GM18861 (cell line): ENCODE results near the gene NKPD1.

Experiments
- ATAC-seq: cut with Tn5 transposase; IDR thresholded peaks from one replicate; pipeline ENCODE4 v1.9.1; 2021; ENCODE audit not compliant: unreplicated experiment

NKPD1 gene

DNA sequence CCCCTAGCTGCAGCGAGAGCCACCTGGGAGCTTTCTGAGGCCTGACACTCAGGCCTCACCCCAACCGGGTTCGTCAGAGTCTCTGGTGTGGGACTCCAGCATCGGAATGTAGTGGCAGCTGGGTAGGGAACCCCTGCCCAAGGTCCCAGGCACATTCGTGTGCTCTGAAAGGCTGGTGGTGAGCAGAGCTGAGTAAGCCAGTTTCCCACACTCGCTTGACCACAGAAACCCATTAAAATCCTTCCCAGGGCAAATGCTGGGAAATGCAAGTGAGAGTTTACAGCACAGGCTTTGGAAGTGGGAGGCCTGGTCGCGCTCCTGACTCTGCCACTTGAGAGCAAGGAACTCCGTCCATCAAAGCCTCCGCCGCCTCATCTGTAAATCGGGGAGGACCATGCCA is 13.0 kb upstream of the NKPD1 start:
- ATAC-seq = no peak

DNA sequence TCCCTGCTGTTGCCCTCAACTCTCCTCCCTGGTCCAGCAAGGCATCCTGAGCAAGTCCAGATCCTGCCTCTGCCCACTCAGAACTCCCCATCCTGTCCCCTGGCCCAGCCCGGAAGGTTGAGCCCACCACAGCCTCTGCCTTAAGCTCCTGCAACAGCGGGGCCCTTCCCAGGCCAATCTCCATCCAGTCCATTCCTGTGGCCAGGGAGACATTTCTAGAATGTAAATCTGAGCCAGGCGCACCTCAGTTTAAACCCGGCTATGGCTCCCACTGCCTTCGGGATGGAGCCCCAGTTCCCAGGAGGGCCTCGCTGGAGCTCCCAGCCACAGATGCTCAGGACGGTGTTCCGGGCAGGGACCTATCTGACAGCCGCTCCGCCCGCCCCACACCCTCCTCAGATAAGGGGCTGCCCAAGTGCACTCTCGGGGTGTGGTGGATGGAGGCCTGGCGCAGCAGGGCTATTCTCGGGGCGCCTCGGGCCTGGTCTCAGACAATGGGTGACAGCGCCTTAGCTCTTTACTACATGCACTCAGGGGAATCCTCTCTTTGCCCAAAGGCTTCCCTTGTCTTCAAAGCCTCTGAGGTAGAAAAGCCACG is 11.9 kb upstream of the NKPD1 start:
- no peak for ATAC-seq

DNA sequence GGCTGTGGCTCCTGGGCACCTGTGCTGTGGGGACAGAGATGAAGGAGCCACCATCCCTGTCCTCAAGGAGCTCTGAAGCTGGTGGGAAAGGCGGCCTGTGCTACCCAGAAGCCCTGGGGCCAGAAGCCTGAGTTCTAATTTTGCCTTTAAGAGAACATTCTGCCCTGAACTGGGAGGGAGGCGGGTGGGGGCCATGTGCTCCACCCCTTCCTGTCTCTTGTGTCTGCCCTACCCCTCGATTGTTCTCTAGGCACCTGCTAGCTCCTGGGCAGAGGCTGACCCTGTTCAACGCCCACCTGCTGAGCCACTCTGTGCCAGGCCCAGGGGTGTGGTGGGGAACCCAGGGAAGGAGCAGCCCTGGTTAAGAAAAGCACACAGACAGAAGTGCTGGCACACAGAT is 11.4 kb upstream of the NKPD1 start:
- no peak for ATAC-seq

DNA sequence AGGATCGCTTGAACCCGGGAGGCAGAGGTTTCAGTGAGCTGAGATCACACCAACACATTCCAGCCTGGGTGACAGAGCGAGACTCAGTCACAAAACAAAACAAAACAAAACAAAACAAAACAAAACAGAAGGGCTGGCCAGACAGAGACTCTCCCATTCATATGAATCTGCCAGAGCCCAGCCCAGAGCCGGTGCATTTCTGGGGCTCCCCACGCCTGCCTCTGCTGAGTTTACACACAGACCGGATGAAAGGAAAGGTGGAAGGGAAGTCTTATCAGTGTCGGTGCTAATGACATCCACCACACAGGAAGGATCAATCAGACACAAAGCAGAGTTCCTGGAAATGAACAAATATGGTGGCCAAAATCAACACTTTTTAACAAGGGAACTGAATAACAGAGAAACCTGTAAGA is 10.4 kb upstream of the NKPD1 start:
- no peak for ATAC-seq

DNA sequence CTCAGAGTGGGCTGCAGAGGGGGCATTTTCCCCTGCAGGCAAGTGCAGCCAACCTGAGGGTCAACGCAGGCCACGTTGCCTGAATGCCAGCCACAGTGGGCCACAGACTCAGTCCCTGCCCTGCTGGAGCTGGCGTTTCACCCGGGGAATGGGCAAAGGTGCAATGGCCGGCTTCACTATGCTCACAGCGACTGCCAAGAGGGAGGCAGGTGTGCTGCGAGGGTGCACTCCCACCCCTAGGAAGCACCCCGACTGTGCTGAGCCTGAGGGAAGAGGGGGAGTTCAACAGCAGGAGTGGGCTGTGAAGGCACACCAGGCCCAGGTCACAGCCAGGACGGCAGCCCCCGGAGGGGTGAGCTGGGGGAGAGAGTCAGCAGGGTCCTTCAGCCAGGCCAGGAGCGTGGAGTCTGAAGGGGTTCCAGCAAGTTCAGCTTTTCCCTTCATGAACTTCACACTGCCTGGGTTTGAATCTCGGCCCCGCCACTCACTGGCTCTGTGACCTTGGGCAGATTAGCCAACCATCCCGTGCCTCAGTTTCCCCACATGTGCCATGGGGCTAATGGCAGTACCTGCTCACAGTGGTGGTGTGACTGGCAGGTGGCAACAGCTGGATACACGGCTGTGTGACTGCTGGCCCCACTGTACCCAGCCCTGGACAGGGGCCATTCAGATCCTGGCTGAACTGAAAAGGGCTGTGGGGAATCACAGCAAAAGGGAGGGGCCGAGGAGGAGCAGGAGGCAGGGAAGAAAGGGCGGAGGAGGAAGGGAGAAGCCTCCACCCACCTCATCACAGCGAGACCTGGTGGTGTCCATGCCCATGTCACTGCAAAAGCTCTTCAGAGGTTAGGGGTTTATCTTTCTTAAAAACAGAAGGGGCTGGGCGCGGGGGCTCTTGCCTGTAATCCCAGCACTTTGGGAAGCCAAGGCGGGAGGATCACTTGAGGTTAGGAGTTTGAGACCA is 9.6 kb upstream of the NKPD1 start:
- no peak for ATAC-seq

DNA sequence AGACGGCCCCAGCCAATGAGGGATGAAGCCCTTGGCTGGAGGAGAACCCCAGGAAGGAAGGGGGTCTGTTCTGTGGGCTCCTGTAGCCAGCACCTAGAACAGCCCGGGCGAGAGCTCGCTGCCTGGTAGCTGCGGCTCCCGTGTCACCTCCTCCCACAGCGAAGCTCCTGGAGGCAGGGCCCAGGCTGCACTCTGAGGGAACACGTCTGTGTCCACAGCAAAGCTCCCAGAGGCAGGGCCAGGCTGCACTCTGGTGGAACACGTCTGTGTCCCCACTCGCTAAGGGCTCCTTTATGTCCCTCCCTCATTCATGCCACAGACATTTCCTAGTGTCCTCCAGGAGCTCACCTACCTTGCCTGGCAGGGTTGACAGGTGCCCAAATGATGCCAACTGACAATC is 8.8 kb upstream of the NKPD1 start:
- ATAC-seq = no peak

DNA sequence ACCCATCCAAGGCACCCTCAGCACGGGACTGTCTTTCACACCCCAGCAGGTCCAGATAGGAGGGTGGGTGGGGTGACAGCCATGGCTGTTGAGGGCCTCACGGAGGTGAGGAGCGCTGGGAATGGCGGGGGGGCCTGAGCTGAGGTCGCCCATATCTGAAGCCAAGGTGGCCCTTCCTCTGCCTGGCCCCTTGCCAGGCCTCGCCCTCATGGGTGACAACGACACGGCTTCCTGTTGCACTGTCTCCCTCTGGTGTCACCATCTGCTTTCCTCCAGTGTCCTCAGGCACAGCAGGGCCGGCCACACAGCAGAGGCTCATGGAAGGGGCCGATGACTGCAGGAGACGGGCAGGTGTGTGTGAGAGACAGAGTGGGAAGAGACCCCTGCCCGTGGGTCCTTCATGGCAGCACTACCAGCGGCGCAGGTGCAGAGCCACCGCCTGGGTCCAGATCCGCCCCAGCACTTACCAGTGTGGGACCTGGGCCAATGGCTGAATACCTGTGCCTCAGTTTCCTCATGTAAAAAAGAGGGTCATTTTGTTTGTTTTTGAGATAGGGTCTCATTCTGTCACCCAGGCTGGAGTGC is 8.1 kb upstream of the NKPD1 start:
- no peak for ATAC-seq

DNA sequence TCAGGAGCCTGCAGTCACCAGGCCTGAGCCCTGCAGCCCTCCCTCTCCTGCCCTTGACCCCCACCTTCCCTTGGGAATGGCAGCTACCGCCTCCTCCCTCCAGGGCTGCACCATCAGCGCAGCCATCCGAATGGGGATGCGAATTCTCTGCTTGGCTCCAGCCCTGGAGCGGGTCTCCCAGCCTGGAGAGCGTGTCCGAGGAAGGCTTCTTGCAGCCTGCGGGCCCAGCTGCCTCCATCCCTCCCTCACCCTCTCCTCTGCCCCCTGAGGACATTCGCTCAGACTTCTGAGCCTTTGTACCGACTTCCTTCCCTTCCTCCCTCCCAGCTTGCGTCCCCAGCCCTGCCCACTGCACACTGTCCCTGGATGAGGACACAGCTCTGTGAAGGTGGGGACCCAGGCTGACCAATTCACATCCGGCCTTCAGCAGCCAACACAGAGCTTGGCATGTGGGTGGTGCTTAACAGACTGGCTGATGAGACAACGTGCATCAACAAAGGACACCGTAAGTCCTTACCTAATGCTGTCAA is 6.0 kb upstream of the NKPD1 start:
- ATAC-seq = no peak

DNA sequence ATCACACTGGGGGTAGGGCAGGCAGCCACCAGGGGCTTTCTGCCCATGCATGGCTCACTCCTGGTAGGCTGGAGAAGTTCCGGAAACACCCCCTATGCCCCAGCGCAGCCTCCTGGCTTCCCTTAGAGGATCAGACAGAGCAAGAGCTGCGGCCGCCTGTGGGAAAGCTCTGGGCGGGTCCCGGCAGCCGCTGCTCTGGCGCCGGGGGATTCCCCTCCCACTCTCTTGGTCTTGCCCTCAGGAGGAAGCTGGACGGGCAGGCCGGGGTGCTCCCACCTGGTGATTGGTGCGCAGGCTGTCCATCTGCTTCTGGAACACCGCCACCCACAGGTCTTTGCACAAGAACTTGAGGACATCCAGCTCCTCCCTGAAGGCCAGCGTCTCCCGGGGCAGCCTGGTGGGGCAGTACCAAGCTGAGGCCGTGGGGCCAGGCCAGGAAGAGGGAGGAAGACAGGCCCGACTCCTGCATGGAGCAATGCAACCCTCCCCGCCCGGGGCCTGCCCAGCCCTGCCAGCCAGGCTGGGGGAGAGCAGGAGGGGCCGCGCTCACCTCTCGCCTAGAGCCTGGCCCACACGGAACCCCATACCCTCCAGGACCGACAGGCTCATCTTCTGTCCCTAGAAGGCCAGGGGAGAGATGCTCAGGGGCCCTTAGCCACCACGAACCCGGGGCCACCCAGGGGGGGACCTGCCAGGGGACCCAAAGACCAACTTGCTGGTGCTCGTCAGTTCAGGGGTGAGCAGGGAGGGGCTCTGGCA is 4.0 kb upstream of the NKPD1 start:
- peak; percentile 62 for ATAC-seq

DNA sequence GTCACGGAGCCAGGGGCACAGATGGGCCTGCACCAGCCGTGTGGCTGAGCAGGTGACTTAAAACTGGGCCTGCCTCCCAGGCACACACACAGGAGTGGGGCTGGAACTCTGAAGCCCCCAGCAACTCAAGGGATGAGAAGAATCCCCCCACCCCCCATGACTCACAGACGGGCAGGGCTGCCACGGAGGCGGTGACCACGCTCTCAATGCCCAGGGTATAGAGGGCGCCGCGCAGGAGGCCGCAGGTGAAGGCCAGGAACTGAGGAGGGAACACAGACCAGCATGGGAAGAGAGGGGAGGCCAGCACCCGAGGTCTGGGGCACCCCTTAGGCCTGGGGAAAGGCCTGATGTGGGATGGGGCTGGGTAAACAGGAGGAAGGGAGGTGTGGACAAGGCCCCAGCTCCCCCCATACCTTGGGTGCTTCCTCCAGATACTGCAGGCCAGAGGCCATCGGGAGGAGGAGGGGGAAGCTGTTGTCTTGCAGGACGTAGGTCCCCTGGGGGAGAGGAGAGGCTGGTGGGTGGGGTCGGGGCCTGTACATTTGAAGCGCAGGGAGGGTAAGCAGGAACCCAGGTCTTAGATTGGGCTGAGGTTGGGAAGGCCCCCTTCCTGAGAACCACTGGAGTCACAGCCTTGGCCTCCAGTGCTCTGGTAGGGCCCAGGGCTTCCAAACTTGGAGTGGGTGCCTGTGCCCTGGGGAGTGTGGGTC is 3.1 kb upstream of the NKPD1 start:
- ATAC-seq = no peak

DNA sequence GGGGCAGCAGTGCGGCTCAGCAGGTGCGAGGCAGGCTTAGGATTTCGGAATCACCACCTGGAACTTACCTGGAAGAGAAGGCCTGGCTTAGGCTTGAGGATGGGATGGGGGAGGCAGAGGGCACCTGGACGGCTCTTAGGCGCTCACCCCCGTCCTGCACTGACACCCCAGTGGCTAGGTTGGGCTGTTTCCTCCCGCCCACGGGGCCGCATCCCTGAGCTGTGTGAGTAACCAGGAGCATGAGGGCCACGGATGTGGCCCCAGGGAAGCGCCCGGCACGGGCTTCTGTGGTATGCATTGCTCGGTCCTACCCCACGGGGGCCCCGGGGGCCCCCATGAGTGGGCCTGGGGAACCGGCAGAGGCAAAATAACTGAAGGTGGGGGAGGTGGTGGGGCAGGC is 2.4 kb upstream of the NKPD1 start:
- no peak for ATAC-seq

DNA sequence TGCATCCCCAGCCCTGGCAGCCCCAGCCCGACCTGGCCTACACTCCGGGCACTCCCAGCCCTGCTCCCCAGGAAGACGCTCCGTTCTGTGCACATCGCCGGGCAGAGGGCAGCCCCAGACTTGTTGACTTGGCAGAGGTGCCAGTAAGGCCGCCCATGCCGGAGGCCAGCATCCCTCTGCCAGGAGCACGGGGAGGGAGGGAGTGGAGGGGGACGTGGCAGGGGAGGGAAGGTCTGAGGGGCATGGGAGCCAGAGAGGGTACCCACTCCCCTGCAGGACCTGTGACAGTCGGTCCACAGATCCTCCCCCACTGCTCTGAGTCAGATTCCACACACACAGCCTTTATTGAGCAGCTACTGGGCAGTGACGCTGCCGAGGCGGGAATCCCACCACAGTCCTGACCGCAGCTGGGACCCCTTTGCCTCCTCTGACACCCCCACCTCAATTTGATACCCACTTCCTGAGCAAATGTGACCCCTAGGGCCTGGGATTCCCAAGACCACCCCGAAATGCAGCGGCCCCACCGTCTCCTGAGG is 1.9 kb upstream of the NKPD1 start:
- ATAC-seq = no peak

DNA sequence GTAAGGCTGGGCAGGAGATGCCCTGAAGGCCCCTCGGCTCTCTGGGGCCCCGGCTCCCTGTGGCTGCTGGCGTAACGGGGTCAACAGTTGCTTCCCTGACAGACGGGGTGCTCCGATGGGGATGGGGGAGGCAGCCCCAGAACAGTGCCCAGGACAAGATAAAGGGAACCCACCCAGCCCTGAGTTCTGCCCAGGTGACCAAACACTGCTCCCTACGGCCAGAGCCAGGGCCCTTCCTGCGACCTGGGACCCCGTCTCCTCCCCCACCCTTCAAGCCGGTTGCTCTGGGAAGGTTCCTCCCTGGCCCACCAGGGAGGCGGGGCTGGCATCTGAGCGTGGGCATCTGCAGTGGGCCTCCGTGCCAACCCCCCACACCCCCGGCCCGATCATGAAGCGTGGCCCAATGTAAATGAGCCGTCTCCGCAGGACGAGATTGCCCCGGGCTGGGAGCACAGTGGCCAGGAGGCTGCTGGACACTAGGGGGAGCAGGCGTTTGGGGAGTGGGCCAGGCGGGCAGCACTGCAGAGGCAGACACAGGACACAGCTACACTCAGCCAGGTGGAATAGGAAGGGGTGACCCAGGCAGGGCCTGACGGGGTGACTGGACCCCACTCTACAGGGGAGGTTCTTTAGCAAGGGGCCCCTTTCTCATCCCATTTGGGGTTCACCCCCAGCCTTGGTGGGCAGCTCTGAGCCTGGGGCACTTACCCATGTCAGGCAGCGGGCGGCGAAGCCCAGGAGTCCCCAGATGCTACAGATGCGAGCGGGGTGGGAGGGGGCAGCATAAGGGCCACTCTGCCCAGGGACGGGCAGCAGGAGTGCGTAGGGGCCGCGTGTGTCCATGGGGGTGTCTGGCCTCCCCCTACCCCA is 1.2 kb upstream of the NKPD1 start:
- ATAC-seq = no peak

DNA sequence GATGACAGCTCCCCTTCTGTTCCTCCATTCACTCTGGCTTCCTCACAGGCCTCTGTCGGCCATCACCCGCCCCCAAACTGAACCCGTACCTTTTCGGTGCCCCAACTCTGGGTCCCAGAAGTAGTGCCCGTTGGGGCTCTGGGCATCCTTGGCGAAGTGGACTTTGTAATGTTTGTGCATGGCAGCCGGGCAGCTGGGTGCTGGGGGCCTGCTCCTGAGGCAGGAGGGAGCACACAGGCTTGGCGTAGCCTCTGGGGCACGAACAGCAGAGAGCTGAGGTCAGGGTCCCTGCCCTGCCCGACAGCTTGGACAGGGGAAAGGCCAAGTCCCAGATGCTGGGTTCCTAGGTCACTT is 834 bp downstream of the NKPD1 start:
- ATAC-seq = no peak

DNA sequence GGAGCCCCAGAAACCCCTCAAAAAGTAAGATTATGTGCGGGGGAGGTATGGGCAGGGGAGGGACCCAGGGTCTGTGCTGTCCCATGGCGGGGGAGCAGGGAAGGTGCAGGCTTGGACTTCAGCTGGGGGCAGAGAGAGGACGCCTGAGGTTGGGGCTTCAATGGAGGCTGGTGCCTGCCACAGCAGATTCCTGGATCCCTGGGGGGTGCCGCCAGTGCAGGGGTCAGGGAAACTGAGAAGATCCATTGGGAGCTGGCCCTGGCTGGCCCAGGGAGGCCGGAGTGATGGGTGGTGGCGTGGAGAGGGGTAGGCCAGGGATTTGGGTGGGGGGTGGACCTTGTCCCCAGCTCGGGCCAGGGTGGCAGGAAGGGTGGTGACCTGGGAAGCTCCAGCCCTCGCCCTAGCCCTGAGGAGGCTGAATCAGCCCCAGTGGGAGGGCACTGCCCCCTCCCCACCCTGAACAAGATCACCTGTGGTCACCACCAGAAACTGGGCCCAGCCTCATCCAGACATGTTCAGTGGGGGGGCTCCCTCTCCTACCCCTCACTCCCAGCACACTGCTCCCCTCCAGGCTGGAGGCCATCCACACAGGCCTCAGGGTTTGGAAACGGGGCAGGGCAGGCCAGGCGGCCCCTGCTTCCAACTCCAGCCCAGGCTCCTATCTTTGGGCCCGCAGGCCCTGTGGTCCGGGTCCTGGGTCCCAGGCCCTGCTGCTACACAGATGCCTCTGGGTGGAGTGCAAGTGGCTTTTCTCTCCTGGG is 1.4 kb downstream of the NKPD1 start:
- ATAC-seq = no peak

DNA sequence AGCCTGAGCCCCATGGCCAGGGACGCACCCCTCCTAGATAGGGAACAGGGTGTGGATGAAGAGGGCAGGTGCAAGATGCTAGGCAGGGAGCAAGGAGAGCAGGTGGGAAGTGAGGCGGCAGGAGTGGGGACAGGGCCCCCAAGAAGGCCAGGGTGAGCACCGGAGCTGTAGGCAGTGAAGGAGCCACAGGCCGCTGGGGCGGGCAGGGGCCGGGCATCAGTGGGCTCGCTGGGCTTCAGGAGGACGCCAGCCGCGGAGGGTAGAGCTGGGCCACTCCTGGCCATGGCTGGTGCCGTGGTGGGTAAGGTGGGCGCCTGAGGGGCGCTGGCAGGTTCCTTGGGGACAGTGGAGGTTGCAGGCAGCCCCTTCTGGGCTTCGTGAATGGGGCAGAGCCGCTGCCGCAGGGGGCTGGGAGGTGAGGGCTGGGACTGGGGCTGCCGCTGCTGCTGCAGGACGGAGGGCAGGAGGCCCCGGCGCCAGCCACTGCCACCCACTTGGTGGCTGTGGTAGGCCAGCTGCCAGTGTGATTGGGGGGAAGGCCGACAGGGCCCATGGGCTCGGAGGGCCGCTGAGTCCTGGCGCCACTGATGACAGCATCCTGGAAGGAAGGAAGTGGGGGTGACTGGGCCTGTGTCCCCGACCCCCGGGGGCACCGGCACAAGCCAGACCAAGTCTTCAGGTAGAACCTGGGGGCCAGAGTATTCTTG is 2.1 kb downstream of the NKPD1 start:
- no peak for ATAC-seq

DNA sequence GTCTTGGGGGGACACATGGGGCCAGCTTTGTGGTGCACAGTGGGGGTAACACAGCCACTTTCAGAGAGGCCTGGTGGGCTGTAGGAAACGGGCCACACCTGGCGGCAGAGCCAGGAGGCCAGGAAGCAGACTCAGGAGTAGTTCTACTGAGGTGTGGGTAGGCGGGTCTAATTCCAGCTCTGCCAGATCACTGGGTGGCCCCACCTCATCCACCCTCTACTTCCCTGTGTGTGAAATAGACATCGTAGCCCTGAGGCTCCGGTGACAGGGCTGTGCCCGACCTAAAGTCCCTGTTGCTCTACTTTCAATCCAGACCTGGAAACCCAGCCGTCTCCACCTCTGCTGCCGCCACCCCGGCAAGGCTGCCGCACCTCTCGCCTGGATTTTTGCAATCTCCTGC is 4.0 kb downstream of the NKPD1 start:
- no peak for ATAC-seq

DNA sequence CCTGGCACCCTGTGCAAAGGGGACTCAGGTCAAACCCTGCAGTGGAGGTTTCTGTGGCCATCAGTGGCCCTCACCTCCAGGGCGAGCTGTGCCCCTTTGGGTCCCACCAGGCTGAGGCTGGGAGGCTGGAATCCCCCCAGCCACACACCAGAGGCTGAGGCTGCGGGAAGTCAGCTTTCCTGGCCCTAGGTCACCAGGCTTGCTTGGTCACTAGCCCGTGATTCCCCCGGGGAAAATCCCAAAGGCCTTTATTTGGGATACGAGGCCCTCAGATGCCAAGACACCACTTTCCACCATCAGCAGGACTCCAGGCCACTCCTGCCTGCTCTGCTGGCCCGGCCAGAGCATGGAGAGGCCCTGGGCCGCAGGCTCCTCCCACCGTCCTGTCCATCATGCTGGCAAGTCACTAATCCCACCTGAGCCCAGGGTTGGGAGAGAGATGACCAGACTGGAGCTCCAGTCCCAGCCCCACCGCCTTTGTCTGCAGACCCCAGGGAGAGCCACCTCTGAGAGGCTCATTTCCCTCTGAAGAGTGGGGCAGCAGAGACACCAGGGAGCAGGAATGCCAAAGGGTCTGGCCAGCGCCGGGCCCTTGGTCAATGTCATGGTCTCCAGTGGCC is 4.7 kb downstream of the NKPD1 start:
- no peak for ATAC-seq
